CD4-positive, alpha-beta T cell treated with Interleukin-15 for 1 hour (primary cell): ENCODE data around the gene MAP3K9.

Experiments used
- DNase-seq: peaks from one replicate; pipeline ENCODE4 v3.0.0-alpha.2; 2020

Gene MAP3K9

GRCh38 chr14:70685474-70686197 is 123.7 kb downstream of the MAP3K9 start:
- no peak for DNase-seq

GRCh38 chr14:70683983-70684382 is 125.3 kb downstream of the MAP3K9 start:
- no peak for DNase-seq

- DNase-seq = no peak
These were observed 128.6 kb downstream of the MAP3K9 start for GRCh38 chr14:70680748-70681147.

DNA sequence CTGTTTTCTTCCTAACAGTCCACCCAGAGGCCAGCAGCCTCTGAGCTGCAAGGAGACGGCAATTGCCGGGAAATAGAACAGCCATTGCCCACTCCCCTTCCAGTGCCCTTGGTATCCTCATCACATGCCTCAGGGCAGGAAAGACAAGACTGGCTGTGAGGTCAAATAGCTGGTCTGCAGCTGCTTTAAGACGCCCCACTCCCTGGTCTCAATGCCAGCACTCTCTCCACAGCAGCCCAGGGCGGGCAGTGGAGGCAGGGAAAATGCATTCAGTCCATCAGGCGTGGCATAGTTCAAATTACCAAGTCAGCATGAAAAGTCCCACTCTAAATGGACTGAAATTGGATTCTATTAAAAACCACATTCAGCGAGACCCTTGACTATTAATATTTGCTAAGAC is 132.0 kb downstream of the MAP3K9 start:
- no peak for DNase-seq
